ENCODE data around the gene PLD2.

Gene PLD2

GRCh38 chr17:4806777-4807604 is at the start of gene PLD2:
PLD2 (plus strand) TSS chr17:4807152; CDS start chr17:4807773, 621 bp downstream.
- peak; percentile 66 to 77 for DNase-seq (ENCODE audit: low read depth in 1 of 2, low spot score in 1 of 2)

GRCh38 chr17:4759776-4760236 is 47.1 kb upstream of the PLD2 start:
- DNase-seq (ENCODE audit: low read depth in 1 of 2, low spot score in 1 of 2) = no peak

GRCh38 chr17:4764595-4764994 is 42.4 kb upstream of the PLD2 start:
- no peak for DNase-seq (ENCODE audit: low read depth in 1 of 2, low spot score in 1 of 2)

- DNase-seq (ENCODE audit: low read depth in 1 of 2, low spot score in 1 of 2) = no peak
These were observed 40.8 kb upstream of the PLD2 start for GRCh38 chr17:4766201-4766600.

GRCh38 chr17:4766723-4767122 is 40.2 kb upstream of the PLD2 start:
- DNase-seq (ENCODE audit: low read depth in 1 of 2, low spot score in 1 of 2) = no peak

GRCh38 chr17:4768298-4768697 is 38.7 kb upstream of the PLD2 start:
- no peak for DNase-seq (ENCODE audit: low read depth in 1 of 2, low spot score in 1 of 2)

GRCh38 chr17:4769628-4770027 is 37.3 kb upstream of the PLD2 start:
- DNase-seq (ENCODE audit: low read depth in 1 of 2, low spot score in 1 of 2) = no peak

GRCh38 chr17:4771519-4772234 is 35.3 kb upstream of the PLD2 start, which contains the start of gene TM4SF5:
TM4SF5 (plus strand) TSS chr17:4771886; CDS start chr17:4771923, 37 bp downstream.
- DNase-seq (ENCODE audit: low read depth in 1 of 2, low spot score in 1 of 2) = no peak

- DNase-seq (ENCODE audit: low read depth in 1 of 2, low spot score in 1 of 2) = no peak
These were observed 34.7 kb upstream of the PLD2 start for GRCh38 chr17:4772235-4772613.

GRCh38 chr17:4777969-4778760 is 28.8 kb upstream of the PLD2 start:
- no peak for DNase-seq (ENCODE audit: low read depth in 1 of 2, low spot score in 1 of 2)

GRCh38 chr17:4780325-4780955 is 26.5 kb upstream of the PLD2 start:
- no peak for DNase-seq (ENCODE audit: low read depth in 1 of 2, low spot score in 1 of 2)

- no peak for DNase-seq (ENCODE audit: low read depth in 1 of 2, low spot score in 1 of 2)
These were observed 24.3 kb upstream of the PLD2 start for GRCh38 chr17:4782652-4783051.

GRCh38 chr17:4785311-4786105 is 21.4 kb upstream of the PLD2 start:
- DNase-seq (ENCODE audit: low read depth in 1 of 2, low spot score in 1 of 2) = no peak

- DNase-seq (ENCODE audit: low read depth in 1 of 2, low spot score in 1 of 2) = no peak
These were observed 20.8 kb upstream of the PLD2 start, which contains the start of gene VMO1 for GRCh38 chr17:4786106-4786511. VMO1 (minus strand) TSS chr17:4786364; CDS start chr17:4786352, 12 bp downstream.

GRCh38 chr17:4786516-4786915 is 20.4 kb upstream of the PLD2 start:
- no peak for DNase-seq (ENCODE audit: low read depth in 1 of 2, low spot score in 1 of 2)

GRCh38 chr17:4788159-4788806 is 18.7 kb upstream of the PLD2 start:
- no peak for DNase-seq (ENCODE audit: low read depth in 1 of 2, low spot score in 1 of 2)

GRCh38 chr17:4788807-4789700 is 17.9 kb upstream of the PLD2 start, which contains the start of gene GLTPD2:
GLTPD2 (plus strand) TSS chr17:4788964; CDS start chr17:4789012, 48 bp downstream.
- no peak for DNase-seq (ENCODE audit: low read depth in 1 of 2, low spot score in 1 of 2)

GRCh38 chr17:4789701-4789950 is 17.3 kb upstream of the PLD2 start:
- DNase-seq (ENCODE audit: low read depth in 1 of 2, low spot score in 1 of 2) = no peak

All from activated T-helper 1 cell treated with anti-CD3 and anti-CD28 coated beads, Interleukin-2, amount 50 U/mL, for 16 hours (primary cell).